Fibroblast of mammary gland (primary cell): ENCODE measurements around the gene VGF.
"Not testable (repeated sequence)": the region's sequence is repeated elsewhere in the genome, so short reads cannot be mapped to it uniquely, and the experiment has no call there.

Source experiments
- DNase-seq: peaks from one replicate; pipeline ENCODE4 v3.0.0-alpha.2; 2010; ENCODE audit warnings: low read depth
- H3K4me3 ChIP-seq: 2 replicates; pipeline ENCODE4 v1.5.1; 2011; ENCODE audit warnings: low read depth, mild to moderate bottlenecking, low read length, moderate library complexity; ENCODE audit not compliant: control insufficient read depth
- TF ChIP-seq, protein P1 (sequence below): conservative IDR thresholded peaks from 2 replicates; pipeline ENCODE4 v1.5.1; 2011; ENCODE audit warnings: low read depth, low read length, inconsistent platforms; ENCODE audit not compliant: control insufficient read depth, insufficient read depth

VGF gene

DNA sequence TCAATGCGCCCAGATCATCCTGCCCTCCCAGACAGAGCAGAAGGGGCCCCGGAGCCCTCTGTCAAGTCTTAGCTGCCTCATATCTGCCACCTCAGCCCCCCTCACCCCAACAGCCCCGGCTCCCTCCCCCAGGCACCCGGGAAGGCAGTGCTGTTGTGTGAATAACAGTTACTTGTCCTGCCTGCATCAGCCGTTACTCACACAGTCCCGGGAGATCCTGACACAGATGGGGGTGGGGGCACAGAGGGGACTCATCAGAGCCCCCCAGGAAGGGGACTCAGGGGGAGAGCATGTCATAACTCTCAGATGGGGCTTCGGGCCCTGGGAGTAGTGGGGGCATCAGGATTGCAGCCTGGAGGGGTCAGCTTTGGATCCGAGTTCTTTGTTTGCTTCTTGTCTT is 50.9 kb downstream of the VGF start:
- TF ChIP-seq, protein P1, sequence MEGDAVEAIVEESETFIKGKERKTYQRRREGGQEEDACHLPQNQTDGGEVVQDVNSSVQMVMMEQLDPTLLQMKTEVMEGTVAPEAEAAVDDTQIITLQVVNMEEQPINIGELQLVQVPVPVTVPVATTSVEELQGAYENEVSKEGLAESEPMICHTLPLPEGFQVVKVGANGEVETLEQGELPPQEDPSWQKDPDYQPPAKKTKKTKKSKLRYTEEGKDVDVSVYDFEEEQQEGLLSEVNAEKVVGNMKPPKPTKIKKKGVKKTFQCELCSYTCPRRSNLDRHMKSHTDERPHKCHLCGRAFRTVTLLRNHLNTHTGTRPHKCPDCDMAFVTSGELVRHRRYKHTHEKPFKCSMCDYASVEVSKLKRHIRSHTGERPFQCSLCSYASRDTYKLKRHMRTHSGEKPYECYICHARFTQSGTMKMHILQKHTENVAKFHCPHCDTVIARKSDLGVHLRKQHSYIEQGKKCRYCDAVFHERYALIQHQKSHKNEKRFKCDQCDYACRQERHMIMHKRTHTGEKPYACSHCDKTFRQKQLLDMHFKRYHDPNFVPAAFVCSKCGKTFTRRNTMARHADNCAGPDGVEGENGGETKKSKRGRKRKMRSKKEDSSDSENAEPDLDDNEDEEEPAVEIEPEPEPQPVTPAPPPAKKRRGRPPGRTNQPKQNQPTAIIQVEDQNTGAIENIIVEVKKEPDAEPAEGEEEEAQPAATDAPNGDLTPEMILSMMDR: no peak
- no peak overlapping the region for H3K4me3 ChIP-seq
- peak; percentile 82 for DNase-seq

GRCh38 chr7:101113836-101114235 is 51.5 kb downstream of the VGF start:
- TF ChIP-seq, protein P1: no peak
- no peak overlapping the region for H3K4me3 ChIP-seq
- DNase-seq: no peak

GRCh38 chr7:101113140-101113539 is 52.2 kb downstream of the VGF start:
- not testable (repeated sequence) for H3K4me3 ChIP-seq, DNase-seq
